ENCODE data around the gene RELL1. TPM values are rescaled to one million over a fixed set of nuclear protein-coding genes. Genes with fewer than 3 reads are reported as not detected.

RELL1 gene
- total RNA-seq, 1 donor from 2014 or later = 22.2 TPM

DNA sequence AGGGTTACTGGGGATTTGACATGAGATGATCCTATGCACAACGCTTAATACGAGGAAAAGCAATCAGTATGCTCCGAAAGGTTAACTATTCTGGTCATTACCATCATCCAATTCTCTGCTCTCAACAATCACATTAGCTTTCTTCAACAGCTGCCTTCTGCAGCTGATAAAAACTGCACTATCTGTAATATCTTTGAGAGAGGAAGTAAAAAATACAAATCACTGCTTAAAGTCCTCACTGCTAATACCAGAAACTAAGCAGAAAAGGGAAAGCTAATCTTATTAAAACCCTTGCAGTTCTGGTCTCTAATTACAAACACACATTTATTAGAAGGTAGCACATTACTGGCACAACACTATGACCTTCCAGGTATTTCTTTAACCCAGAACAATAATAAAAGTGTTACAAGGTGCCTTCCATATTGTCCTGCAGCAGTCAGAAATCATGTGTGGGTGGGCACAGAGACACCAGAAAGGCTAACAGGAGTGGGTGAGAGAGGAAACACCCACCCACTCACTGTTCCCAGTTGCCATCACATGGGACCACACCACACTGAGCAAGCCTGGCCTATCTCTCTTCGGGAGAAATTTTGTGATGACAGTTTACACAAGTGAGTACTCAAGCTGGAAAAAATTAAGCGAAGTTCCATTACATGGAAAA is 71.0 kb downstream of the RELL1 start:
- Mint-ChIP-seq H3K36me3 (ENCODE audit: low read depth) (peaks cover 22% of the 10 kb centered on the region), H3K4me3 (ENCODE audit: low read depth) (no peak overlapping the region), H3K9me3 (no peaks in the 10 kb centered on the region), H3K27me3 (ENCODE audit: low read depth) (no peaks in the 10 kb centered on the region), H3K4me1 (ENCODE audit: low read depth) (peaks cover 14% of the 10 kb centered on the region), H3K27ac (no peak overlapping the region)
- no peak for DNase-seq (ENCODE audit: low spot score)
- intact Hi-C loops (cut with micrococcal nuclease) = no loop called here

DNA sequence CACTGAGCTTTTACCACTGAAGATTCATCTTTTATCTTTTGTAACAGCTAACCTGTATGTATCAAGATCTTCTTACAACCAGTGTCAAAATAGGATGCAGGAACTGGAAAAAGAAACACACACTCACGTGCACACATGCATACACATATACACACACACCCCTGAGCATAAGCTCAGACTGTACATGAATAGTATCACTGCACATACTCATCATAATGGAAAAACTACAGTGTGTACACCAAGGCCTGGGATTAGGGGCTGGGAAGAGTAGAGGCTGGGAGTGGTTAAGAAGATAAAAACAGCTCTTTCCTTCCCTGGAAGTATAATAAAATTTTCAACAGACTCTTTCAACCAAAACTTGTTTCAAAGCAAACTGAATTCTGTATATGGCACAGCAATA is 73.4 kb downstream of the RELL1 start:
- DNase-seq (ENCODE audit: low spot score) = no peak
- Mint-ChIP-seq H3K36me3 (ENCODE audit: low read depth) (peaks cover 36% of the 10 kb centered on the region), H3K4me1 (ENCODE audit: low read depth) (peaks cover 14% of the 10 kb centered on the region), H3K4me3 (ENCODE audit: low read depth) (no peak overlapping the region), H3K27ac (no peak overlapping the region), H3K9me3 (no peaks in the 10 kb centered on the region), H3K27me3 (ENCODE audit: low read depth) (no peaks in the 10 kb centered on the region)
- intact Hi-C loops (cut with micrococcal nuclease) = no loop called here

DNA sequence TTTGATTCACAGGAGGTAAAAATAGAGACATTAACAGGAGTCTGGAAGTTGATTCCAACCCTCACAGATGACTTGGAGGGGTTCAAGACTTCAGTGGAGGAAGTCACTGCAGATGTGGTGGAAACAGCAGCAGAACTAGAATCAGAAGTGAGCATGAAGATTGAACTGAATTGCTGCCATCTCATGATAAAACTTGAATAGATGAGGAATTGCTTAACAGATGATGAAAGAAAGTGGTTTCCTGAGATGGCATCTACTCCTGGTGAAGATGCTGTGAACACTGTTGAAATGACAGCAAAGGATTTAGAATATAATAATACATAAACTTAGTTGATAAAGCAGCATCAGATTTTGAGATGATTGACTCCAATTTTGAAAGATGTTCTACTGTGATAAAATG is 76.5 kb downstream of the RELL1 start:
- H3K27ac Mint-ChIP-seq = no peak overlapping the region
- H3K4me3 Mint-ChIP-seq (ENCODE audit: low read depth) = no peak overlapping the region
- peaks cover 36% of the 10 kb centered on the region for H3K36me3 Mint-ChIP-seq (ENCODE audit: low read depth)
- H3K9me3 Mint-ChIP-seq = no peaks in the 10 kb centered on the region
- H3K4me1 Mint-ChIP-seq (ENCODE audit: low read depth) = peaks cover 8% of the 10 kb centered on the region
- intact Hi-C loops (cut with micrococcal nuclease) = no loop called here
- no peaks in the 10 kb centered on the region for H3K27me3 Mint-ChIP-seq (ENCODE audit: low read depth)
- DNase-seq (ENCODE audit: low spot score) = no peak

DNA sequence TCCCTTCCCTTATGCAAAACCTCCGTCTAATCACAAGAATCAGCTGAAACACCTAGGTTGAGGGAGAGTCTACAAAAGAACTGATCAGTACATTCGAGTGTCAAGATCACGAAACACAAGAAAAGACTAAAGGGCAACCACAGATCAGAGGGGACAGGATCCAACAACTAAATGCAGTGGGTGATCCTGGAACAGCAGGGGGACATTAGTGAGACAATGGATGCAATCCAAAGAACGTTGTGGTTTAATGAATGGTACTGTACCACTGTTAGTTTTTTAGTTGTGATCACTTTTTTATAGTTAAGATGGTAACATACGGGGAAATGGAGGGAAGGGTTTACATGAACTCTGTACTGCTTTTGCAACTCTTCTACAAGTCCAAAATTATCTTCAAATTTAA is 79.2 kb downstream of the RELL1 start:
- H3K27ac Mint-ChIP-seq = no peak overlapping the region
- DNase-seq (ENCODE audit: low spot score) = no peak
- no peaks in the 10 kb centered on the region for H3K27me3 Mint-ChIP-seq (ENCODE audit: low read depth)
- H3K4me1 Mint-ChIP-seq (ENCODE audit: low read depth) = peaks cover 21% of the 10 kb centered on the region
- no peak overlapping the region for H3K4me3 Mint-ChIP-seq (ENCODE audit: low read depth)
- peaks cover 24% of the 10 kb centered on the region for H3K36me3 Mint-ChIP-seq (ENCODE audit: low read depth)
- H3K9me3 Mint-ChIP-seq = no peaks in the 10 kb centered on the region
- intact Hi-C loops (cut with micrococcal nuclease) = no loop called here

DNA sequence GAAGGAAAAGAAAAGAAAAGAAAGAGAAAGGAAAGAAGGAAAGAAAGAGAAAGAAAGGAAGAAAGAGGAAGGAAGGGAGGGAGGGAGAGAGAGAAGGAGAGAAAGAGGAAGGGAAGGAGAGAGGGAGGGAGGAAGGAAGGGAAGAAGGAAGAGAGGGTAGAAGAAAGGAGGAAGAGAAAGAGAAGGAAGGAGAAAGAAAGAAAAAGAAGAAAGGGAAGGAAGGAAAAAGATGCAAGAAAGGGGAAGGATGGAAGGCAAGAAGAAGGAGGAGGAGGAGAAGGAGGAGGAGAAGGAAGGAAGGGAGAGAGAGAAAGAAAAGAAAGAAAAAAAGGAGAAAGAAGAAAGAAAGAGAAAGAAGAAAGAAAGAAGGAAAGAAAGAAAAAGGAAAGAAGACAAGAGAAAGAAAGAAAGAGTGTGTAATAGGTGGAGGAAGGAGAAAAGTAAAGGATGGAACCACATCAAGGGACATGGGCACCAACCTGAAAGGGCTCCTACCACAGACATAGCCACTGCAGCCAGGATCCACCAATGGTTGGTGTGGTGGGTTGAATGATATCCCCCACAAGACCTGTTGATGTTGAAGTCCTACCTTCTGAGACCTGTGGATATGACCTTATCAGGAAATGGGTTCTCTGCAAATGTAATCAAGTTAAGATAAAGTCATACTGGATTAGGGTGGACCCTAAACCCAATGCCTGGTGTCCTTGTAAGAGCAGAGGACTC is 80.2 kb downstream of the RELL1 start:
- Mint-ChIP-seq H3K4me3 (ENCODE audit: low read depth) (no peak overlapping the region), H3K4me1 (ENCODE audit: low read depth) (peaks cover 28% of the 10 kb centered on the region), H3K27ac (no peak overlapping the region), H3K36me3 (ENCODE audit: low read depth) (peaks cover 20% of the 10 kb centered on the region), H3K9me3 (no peaks in the 10 kb centered on the region), H3K27me3 (ENCODE audit: low read depth) (no peaks in the 10 kb centered on the region)
- intact Hi-C loops (cut with micrococcal nuclease) = no loop called here
- DNase-seq (ENCODE audit: low spot score) = no peak

DNA sequence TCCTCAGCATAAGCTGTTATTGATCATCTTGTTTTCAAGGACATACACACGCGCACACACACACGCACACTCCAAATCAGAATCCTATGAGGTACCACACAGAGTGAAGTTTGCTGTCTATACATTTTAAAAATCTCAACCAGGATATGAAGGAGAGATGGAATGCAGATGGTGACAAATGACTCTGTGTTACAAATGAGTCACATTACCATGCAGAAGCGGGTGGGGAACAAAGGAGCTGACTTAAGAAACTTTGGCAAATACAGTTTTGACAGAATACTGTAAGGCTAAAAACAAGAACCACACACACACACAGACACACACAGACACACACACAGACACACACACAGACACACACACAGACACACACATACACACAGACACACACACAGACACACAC is 81.7 kb downstream of the RELL1 start:
- Mint-ChIP-seq H3K36me3 (ENCODE audit: low read depth) (peaks cover 13% of the 10 kb centered on the region), H3K4me1 (ENCODE audit: low read depth) (peaks cover 31% of the 10 kb centered on the region), H3K27ac (no peak overlapping the region), H3K4me3 (ENCODE audit: low read depth) (no peak overlapping the region), H3K27me3 (ENCODE audit: low read depth) (no peaks in the 10 kb centered on the region), H3K9me3 (no peaks in the 10 kb centered on the region)
- intact Hi-C loops (cut with micrococcal nuclease) = loop anchor here (5.0 kb wide), 4 partner anchors 178 to 433 kb away; partner anchors contain the start of gene TBC1D1
- no peak for DNase-seq (ENCODE audit: low spot score)

DNA sequence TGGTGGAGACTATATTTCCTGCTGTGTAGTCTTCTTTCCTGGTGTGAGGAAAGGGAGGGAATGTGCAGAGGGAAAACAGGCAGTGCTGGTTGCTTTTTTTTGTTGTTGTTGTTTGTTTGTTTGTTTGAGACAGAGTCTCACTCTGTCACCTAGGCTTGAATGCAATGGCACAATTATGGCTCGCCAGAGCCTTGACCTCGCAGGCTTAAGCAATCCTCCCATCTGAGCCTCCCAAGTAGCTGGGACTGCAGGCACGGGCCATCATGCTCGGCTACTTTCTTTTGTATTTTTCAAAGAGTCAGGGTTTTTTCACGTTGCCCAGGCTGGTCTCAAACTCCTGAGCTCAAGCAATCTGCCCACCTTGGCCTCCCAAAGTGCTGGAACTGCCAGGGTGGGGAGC is 82.5 kb downstream of the RELL1 start:
- Mint-ChIP-seq H3K9me3 (no peaks in the 10 kb centered on the region), H3K4me3 (ENCODE audit: low read depth) (no peak overlapping the region), H3K36me3 (ENCODE audit: low read depth) (peaks cover 5% of the 10 kb centered on the region), H3K27me3 (ENCODE audit: low read depth) (no peaks in the 10 kb centered on the region), H3K27ac (no peak overlapping the region), H3K4me1 (ENCODE audit: low read depth) (peaks cover 35% of the 10 kb centered on the region)
- no peak for DNase-seq (ENCODE audit: low spot score)
- intact Hi-C loops (cut with micrococcal nuclease) = loop anchor here (5.0 kb wide), 4 partner anchors 179 to 434 kb away; partner anchors contain the start of gene TBC1D1

DNA sequence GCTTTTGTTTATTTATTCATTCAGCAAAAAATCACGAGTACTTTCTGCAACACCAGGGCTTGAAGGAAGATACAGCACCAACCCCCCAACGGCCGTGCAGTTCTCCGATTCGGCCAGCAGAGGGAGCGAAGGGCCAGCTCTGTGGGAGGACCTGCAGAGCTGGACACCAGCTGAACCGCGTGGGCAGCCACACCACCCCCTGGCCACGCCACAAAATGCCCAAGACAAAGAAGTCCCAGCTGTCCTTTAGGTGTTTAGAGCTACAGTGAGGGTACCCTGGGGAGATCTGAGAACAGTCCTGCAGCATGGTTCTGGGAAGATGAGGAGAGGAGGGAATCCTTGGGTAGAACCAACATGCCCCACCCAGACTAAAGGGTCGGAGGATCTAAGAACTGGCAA is 83.1 kb downstream of the RELL1 start:
- H3K27me3 Mint-ChIP-seq (ENCODE audit: low read depth) = no peaks in the 10 kb centered on the region
- intact Hi-C loops (cut with micrococcal nuclease) = loop anchor here (5.0 kb wide), 4 partner anchors 179 to 434 kb away; partner anchors contain the start of gene TBC1D1
- H3K27ac Mint-ChIP-seq = peak overlapping the region; percentile 76
- no peak overlapping the region for H3K4me3 Mint-ChIP-seq (ENCODE audit: low read depth)
- no peaks in the 10 kb centered on the region for H3K9me3 Mint-ChIP-seq
- H3K36me3 Mint-ChIP-seq (ENCODE audit: low read depth) = peaks cover 2% of the 10 kb centered on the region
- H3K4me1 Mint-ChIP-seq (ENCODE audit: low read depth) = peaks cover 37% of the 10 kb centered on the region
- DNase-seq (ENCODE audit: low spot score) = peak; percentile 61

DNA sequence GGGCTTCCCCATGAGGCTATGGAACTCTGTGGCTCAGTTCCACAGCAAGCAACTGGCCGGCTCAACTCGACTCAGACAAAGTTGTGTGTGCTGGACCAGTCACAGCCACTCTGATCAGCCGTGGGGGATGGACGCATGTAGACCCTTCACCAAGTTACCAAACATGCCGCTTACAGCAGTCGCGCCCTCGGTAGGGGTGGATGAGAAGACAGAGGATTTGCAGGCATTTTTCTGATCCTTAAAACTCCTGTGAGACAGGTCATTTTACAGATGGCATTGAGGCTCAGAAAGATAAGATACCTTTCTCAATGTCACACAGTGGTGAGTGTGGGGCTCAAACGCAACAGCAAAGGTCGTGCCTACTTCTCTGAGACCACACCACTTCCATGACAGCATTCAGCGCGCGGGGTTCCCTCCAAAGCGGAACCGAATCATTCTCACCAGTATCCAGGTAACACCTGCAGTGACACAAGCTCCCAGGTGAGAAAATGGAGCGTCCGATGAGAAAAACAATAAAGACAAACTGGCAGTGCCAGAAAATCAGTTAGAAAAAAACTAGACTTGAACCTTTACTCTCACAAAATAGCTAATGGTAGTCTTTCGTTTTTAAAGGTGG is 83.6 kb downstream of the RELL1 start:
- Mint-ChIP-seq H3K36me3 (ENCODE audit: low read depth) (no peaks in the 10 kb centered on the region), H3K4me3 (ENCODE audit: low read depth) (no peak overlapping the region), H3K4me1 (ENCODE audit: low read depth) (peaks cover 37% of the 10 kb centered on the region), H3K27ac (no peak overlapping the region), H3K27me3 (ENCODE audit: low read depth) (no peaks in the 10 kb centered on the region), H3K9me3 (no peaks in the 10 kb centered on the region)
- intact Hi-C loops (cut with micrococcal nuclease) = loop anchor here (5.0 kb wide), 4 partner anchors 180 to 435 kb away; partner anchors contain the start of gene TBC1D1
- DNase-seq (ENCODE audit: low spot score) = no peak

DNA sequence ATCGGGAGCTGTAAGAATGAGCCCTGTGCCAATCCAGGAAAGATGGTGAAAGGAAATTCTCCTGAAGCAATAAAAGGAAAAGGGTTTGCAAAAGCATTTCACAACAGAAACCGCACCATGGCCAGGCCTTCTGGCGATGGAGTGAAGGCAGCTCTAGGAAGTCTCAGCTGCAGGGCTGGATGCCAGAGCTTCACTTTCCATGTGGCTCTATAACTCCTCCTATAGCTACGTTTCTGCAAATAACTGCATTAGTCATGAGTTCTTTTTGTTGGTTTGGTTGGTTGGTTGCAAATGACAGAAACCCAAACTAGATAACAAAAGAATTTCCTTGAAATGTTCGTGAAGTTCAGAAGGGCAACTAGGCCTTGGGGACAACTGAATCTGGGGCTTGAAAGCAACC is 84.6 kb downstream of the RELL1 start:
- DNase-seq (ENCODE audit: low spot score) = no peak

DNA sequence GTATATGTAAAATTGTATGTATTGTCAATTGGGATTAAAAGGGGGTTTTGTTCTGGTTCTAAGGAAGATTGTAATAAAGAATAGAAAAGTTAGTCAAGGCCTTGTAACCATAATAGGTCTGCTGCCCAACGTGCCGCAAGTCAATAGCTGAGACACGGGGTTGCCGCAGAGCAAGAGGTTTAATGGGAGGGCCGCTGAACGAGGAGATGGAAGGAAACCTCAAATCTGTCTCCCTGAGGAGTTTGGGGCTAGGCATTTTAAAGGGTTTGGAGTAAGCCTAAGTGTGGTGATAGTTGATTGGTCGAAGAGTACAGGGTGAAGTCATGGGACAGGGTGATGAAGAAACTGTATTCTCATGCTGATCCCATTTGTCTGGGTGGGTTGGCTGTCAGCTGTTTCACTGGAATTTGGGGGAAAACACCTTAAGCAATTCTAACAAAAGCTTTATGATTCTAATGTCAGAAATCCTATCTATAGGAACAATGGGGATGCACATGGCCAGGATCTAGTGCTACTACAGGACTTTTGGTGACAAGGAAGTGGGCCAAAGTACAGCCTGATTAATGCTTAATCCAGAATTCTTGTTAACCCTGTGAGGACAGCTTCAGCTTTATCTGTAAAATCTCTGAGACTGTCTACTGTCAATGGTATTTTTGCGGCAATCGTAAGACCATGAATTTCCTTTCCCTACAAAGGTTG is 86.9 kb downstream of the RELL1 start:
- H3K4me3 Mint-ChIP-seq (ENCODE audit: low read depth) = no peak overlapping the region
- H3K27ac Mint-ChIP-seq = no peak overlapping the region
- no peak for DNase-seq (ENCODE audit: low spot score)
- peaks cover 27% of the 10 kb centered on the region for H3K4me1 Mint-ChIP-seq (ENCODE audit: low read depth)
- H3K36me3 Mint-ChIP-seq (ENCODE audit: low read depth) = no peaks in the 10 kb centered on the region
- no peaks in the 10 kb centered on the region for H3K27me3 Mint-ChIP-seq (ENCODE audit: low read depth)
- H3K9me3 Mint-ChIP-seq = no peaks in the 10 kb centered on the region
- intact Hi-C loops (cut with micrococcal nuclease) = loop anchor here (2.0 kb wide), 1 partner anchor 88 kb away; the partner anchor contains the start of gene RELL1

More for the DNA sequence above, 84.6 kb downstream of the RELL1 start:
- Mint-ChIP-seq H3K27ac (peak overlapping the region; percentile 88), H3K4me1 (ENCODE audit: low read depth) (peaks cover 39% of the 10 kb centered on the region), H3K4me3 (ENCODE audit: low read depth) (no peak overlapping the region), H3K36me3 (ENCODE audit: low read depth) (no peaks in the 10 kb centered on the region), H3K27me3 (ENCODE audit: low read depth) (no peaks in the 10 kb centered on the region), H3K9me3 (no peaks in the 10 kb centered on the region)
- intact Hi-C loops (cut with micrococcal nuclease) = loop anchor here (1.0 to 5.0 kb wide), 6 partner anchors 65 to 436 kb away; partner anchors contain the start of gene TBC1D1

DNA sequence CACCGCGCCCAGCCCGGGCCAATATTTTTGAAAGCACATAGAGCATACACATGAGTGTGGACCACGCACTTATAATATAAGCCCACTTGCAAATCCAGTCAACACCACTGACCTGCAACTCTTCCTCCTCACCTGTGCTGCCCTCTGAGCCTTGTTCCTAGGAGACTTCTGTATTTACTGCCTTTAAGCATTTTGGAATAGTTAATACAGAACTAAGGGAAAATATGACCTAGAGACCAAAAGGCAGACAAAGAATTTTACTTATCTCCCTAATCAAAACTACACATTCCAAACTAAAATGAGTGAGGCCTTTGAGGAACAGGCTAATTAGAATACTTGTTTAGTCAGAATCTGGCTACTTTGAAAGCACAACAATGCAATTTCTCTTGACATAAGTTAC is 89.1 kb downstream of the RELL1 start:
- no peak for DNase-seq (ENCODE audit: low spot score)
- Mint-ChIP-seq H3K36me3 (ENCODE audit: low read depth) (no peaks in the 10 kb centered on the region), H3K4me1 (ENCODE audit: low read depth) (peaks cover 18% of the 10 kb centered on the region)

More for the DNA sequence above, 89.1 kb downstream of the RELL1 start:
- no peak overlapping the region for H3K4me3 Mint-ChIP-seq (ENCODE audit: low read depth)
- intact Hi-C loops (cut with micrococcal nuclease) = no loop called here
- no peak overlapping the region for H3K27ac Mint-ChIP-seq
- H3K9me3 Mint-ChIP-seq = no peaks in the 10 kb centered on the region
- no peaks in the 10 kb centered on the region for H3K27me3 Mint-ChIP-seq (ENCODE audit: low read depth)

Data from activated T-helper 2 cell treated with anti-CD3 and anti-CD28 coated beads, Interferon-gamma antibody, Interleukin-2, Interleukin-4, amounts not matched to agents 10 μg/mL and 5 μg/mL and 100 μg/mL, durations not matched to agents 14 hours and 24 hours and 36 hours (primary cell).